Stimulated activated naive B cell treated with anti-CD40 and anti-IgM and Interleukin-4, amounts not matched to agents 10 μg/mL and 1 μg/mL and 100 μg/mL, for 72 hours (primary cell): Measurements from ENCODE around the gene STX8.
"Not testable (repeated sequence)": the region's sequence is repeated elsewhere in the genome, so short reads cannot be mapped to it uniquely, and the experiment has no call there.

Source experiments
- ATAC-seq, 2 donors: fragments of 150-1000 bp; cut with Tn5 transposase; replicated peaks; 2 replicates each; pipeline ENCODE4 v1.10.0; 2021; ENCODE audit warnings: moderate library complexity in 1 of 2
- DNase-seq: peaks from one replicate; pipeline ENCODE4 v3.0.0; 2021
- H3K27ac Mint-ChIP-seq: one replicate; pipeline ENCODE4 v1.8.0; 2022; ENCODE audit warnings: mild to moderate bottlenecking, mixed read lengths
- H3K27me3 Mint-ChIP-seq, 2 donors: one replicate each; pipeline ENCODE4 v1.8.0; 2022; ENCODE audit warnings: mixed read lengths in 2 of 2
- H3K36me3 Mint-ChIP-seq, 2 donors: one replicate each; pipeline ENCODE4 v1.8.0; 2022; ENCODE audit warnings: mixed read lengths in 2 of 2, mild to moderate bottlenecking in 1 of 2
- H3K4me1 Mint-ChIP-seq, 2 donors: one replicate each; pipeline ENCODE4 v1.8.0; 2022; ENCODE audit warnings: mixed read lengths in 2 of 2, mild to moderate bottlenecking in 1 of 2
- H3K4me3 Mint-ChIP-seq, 2 donors: one replicate each; pipeline ENCODE4 v1.8.0; 2022; ENCODE audit warnings: mild to moderate bottlenecking in 2 of 2, mixed read lengths in 2 of 2, moderate library complexity in 1 of 2
- H3K9me3 Mint-ChIP-seq, 2 donors: one replicate each; pipeline ENCODE4 v1.8.0; 2022; ENCODE audit warnings: mixed read lengths in 2 of 2, mild to moderate bottlenecking in 1 of 2

STX8 gene

GRCh38 chr17:9258115-9259015, 317.3 kb downstream of the STX8 start:
- Mint-ChIP-seq H3K27ac (no peak overlapping the region), H3K4me3 (no peak overlapping the region), H3K4me1 (peaks cover 26 to 48% of the 10 kb centered on the region in 2 donors), H3K36me3 (peaks cover 6 to 20% of the 10 kb centered on the region in 2 donors), H3K27me3 (no peaks in the 10 kb centered on the region), H3K9me3 (no peaks in the 10 kb centered on the region)
- no peak for ATAC-seq
- no peak for DNase-seq

GRCh38 chr17:9257630-9257965, 318.0 kb downstream of the STX8 start:
- Mint-ChIP-seq H3K36me3 (peaks cover 10 to 26% of the 10 kb centered on the region in 2 donors), H3K4me1 (peaks cover 26 to 48% of the 10 kb centered on the region in 2 donors), H3K27ac (peak overlapping the region; percentile 4)
- DNase-seq, H3K9me3 Mint-ChIP-seq, H3K27me3 Mint-ChIP-seq, H3K4me3 Mint-ChIP-seq, ATAC-seq: not testable (repeated sequence)

GRCh38 chr17:9256751-9257629, 318.6 kb downstream of the STX8 start:
- Mint-ChIP-seq H3K27ac (peak overlapping the region; percentile 27), H3K4me1 (peaks cover 26 to 48% of the 10 kb centered on the region in 2 donors), H3K27me3 (no peaks in the 10 kb centered on the region), H3K9me3 (no peaks in the 10 kb centered on the region), H3K36me3 (peaks cover 10 to 27% of the 10 kb centered on the region in 2 donors), H3K4me3 (peak overlapping the region in 1 of 2 donors; percentile 45)
- DNase-seq, result no peak
- peak; percentile 82 to 85 for ATAC-seq

- peak overlapping the region in 1 of 2 donors; percentile 45 for H3K4me3 Mint-ChIP-seq
- H3K27me3 Mint-ChIP-seq, result no peaks in the 10 kb centered on the region
- peaks cover 26 to 48% of the 10 kb centered on the region in 2 donors for H3K4me1 Mint-ChIP-seq
- DNase-seq, result no peak
- peaks cover 10 to 27% of the 10 kb centered on the region in 2 donors for H3K36me3 Mint-ChIP-seq
- no peaks in the 10 kb centered on the region for H3K9me3 Mint-ChIP-seq
- no peak for ATAC-seq
- H3K27ac Mint-ChIP-seq, result peak overlapping the region; percentile 27
These were observed 319.3 kb downstream of the STX8 start for GRCh38 chr17:9256361-9256750.

- H3K36me3 Mint-ChIP-seq, result peaks cover 7 to 25% of the 10 kb centered on the region in 2 donors
- H3K4me1 Mint-ChIP-seq, result peaks cover 26 to 48% of the 10 kb centered on the region in 2 donors
- H3K27me3 Mint-ChIP-seq, result no peaks in the 10 kb centered on the region
- ATAC-seq (peak in 1 of 2 donors; percentile 30), DNase-seq (no peak)
- no peak overlapping the region for H3K4me3 Mint-ChIP-seq
- H3K27ac Mint-ChIP-seq, result no peak overlapping the region
- H3K9me3 Mint-ChIP-seq, result no peaks in the 10 kb centered on the region
These were observed 319.8 kb downstream of the STX8 start for GRCh38 chr17:9255833-9256232.

- ATAC-seq, result no peak
- Mint-ChIP-seq H3K4me3 (no peak overlapping the region), H3K36me3 (peaks cover 5 to 21% of the 10 kb centered on the region in 2 donors), H3K9me3 (no peaks in the 10 kb centered on the region), H3K4me1 (peaks cover 23 to 48% of the 10 kb centered on the region in 2 donors), H3K27ac (no peak overlapping the region), H3K27me3 (no peaks in the 10 kb centered on the region)
- no peak for DNase-seq
These were observed 320.8 kb downstream of the STX8 start for GRCh38 chr17:9254841-9255240.

- no peak overlapping the region for H3K4me3 Mint-ChIP-seq
- H3K4me1 Mint-ChIP-seq, result peaks cover 22 to 39% of the 10 kb centered on the region in 2 donors
- no peaks in the 10 kb centered on the region for H3K9me3 Mint-ChIP-seq
- no peaks in the 10 kb centered on the region for H3K27me3 Mint-ChIP-seq
- ATAC-seq, result no peak
- peaks cover 10 to 20% of the 10 kb centered on the region in 2 donors for H3K36me3 Mint-ChIP-seq
- no peak overlapping the region for H3K27ac Mint-ChIP-seq
- DNase-seq, result no peak
These were observed 322.3 kb downstream of the STX8 start for GRCh38 chr17:9253308-9253707.

- H3K27me3 Mint-ChIP-seq, result no peaks in the 10 kb centered on the region
- DNase-seq (no peak), ATAC-seq (no peak)
- peaks cover 11 to 21% of the 10 kb centered on the region in 2 donors for H3K4me1 Mint-ChIP-seq
- H3K9me3 Mint-ChIP-seq, result no peaks in the 10 kb centered on the region
- peaks cover 10 to 20% of the 10 kb centered on the region in 2 donors for H3K36me3 Mint-ChIP-seq
- H3K4me3 Mint-ChIP-seq, result no peak overlapping the region
- H3K27ac Mint-ChIP-seq, result no peak overlapping the region
These were observed 324.3 kb downstream of the STX8 start for GRCh38 chr17:9251273-9251672.

GRCh38 chr17:9249245-9249953, 326.2 kb downstream of the STX8 start:
- H3K4me1 Mint-ChIP-seq, result peaks cover 5 to 7% of the 10 kb centered on the region in 2 donors
- no peak overlapping the region for H3K27ac Mint-ChIP-seq
- H3K27me3 Mint-ChIP-seq, result no peaks in the 10 kb centered on the region
- no peak for ATAC-seq
- no peak for DNase-seq
- no peak overlapping the region for H3K4me3 Mint-ChIP-seq
- H3K9me3 Mint-ChIP-seq, result no peaks in the 10 kb centered on the region
- H3K36me3 Mint-ChIP-seq, result peaks cover 10 to 16% of the 10 kb centered on the region in 2 donors

- Mint-ChIP-seq H3K4me1 (peaks cover 5% of the 10 kb centered on the region in 2 donors), H3K9me3 (no peaks in the 10 kb centered on the region), H3K27ac (no peak overlapping the region)
These were observed 328.1 kb downstream of the STX8 start for GRCh38 chr17:9247401-9247938.

GRCh38 chr17:9244066-9245052, 331.3 kb downstream of the STX8 start:
- H3K36me3 Mint-ChIP-seq, result peaks cover 3% of the 10 kb centered on the region in 2 donors
- DNase-seq, result no peak
- no peak for ATAC-seq
- H3K9me3 Mint-ChIP-seq, result no peaks in the 10 kb centered on the region
- H3K27me3 Mint-ChIP-seq, result no peaks in the 10 kb centered on the region
- no peak overlapping the region for H3K27ac Mint-ChIP-seq
- H3K4me1 Mint-ChIP-seq, result peaks cover 14 to 21% of the 10 kb centered on the region in 2 donors
- no peak overlapping the region for H3K4me3 Mint-ChIP-seq

More at GRCh38 chr17:9247401-9247938, 328.1 kb downstream of the STX8 start:
- ATAC-seq (no peak), DNase-seq (no peak)
- peaks cover 5 to 6% of the 10 kb centered on the region in 2 donors for H3K36me3 Mint-ChIP-seq
- H3K4me3 Mint-ChIP-seq, result no peak overlapping the region
- H3K27me3 Mint-ChIP-seq, result no peaks in the 10 kb centered on the region

GRCh38 chr17:9242983-9243382, 332.6 kb downstream of the STX8 start:
- Mint-ChIP-seq H3K4me1 (peaks cover 20 to 30% of the 10 kb centered on the region in 2 donors), H3K27ac (no peak overlapping the region), H3K27me3 (peaks cover 0 to 3% of the 10 kb centered on the region in 2 donors), H3K9me3 (no peaks in the 10 kb centered on the region), H3K4me3 (no peak overlapping the region), H3K36me3 (peaks cover 0 to 2% of the 10 kb centered on the region in 2 donors)
- DNase-seq (no peak), ATAC-seq (no peak)

GRCh38 chr17:9242497-9242881, 333.1 kb downstream of the STX8 start:
- Mint-ChIP-seq H3K4me3 (no peak overlapping the region), H3K9me3 (no peaks in the 10 kb centered on the region), H3K27ac (no peak overlapping the region), H3K36me3 (peaks cover 0 to 4% of the 10 kb centered on the region in 2 donors), H3K27me3 (peaks cover 0 to 8% of the 10 kb centered on the region in 2 donors), H3K4me1 (peaks cover 21 to 34% of the 10 kb centered on the region in 2 donors)
- no peak for ATAC-seq
- no peak for DNase-seq
